Activated CD4-positive, alpha-beta T cell treated with anti-CD3 and anti-CD28 coated beads, Interleukin-10, Interleukin-2, amounts not matched to agents 100 ng/mL and 50 ng/mL, durations not matched to agents 16 hours and 8 hours (primary cell): Measurements from ENCODE around the gene COX6B2.
"Not testable (repeated sequence)": the region's sequence is repeated elsewhere in the genome, so short reads cannot be mapped to it uniquely, and the experiment has no call there.

Experiments used
- DNase-seq: peaks from one replicate; pipeline ENCODE4 v3.0.0-alpha.2; 2020

Gene COX6B2

GRCh38 chr19:55341171-55341588, 13.3 kb downstream of the COX6B2 start:
- peak; percentile 70 for DNase-seq

GRCh38 chr19:55340784-55341147, 13.8 kb downstream of the COX6B2 start:
- peak; percentile 26 for DNase-seq

- no peak for DNase-seq
Observed at GRCh38 chr19:55339889-55340783, 14.4 kb downstream of the COX6B2 start.

GRCh38 chr19:55339105-55339888, 15.2 kb downstream of the COX6B2 start, which contains the start of gene KMT5C:
KMT5C (plus strand) TSS chr19:55339876; CDS start chr19:55341937, 2,061 bp downstream.
- peak; percentile 100 for DNase-seq

GRCh38 chr19:55336101-55336500, 18.4 kb downstream of the COX6B2 start:
- DNase-seq: no peak

- no peak for DNase-seq
Observed at GRCh38 chr19:55333870-55334269, 20.6 kb downstream of the COX6B2 start.

GRCh38 chr19:55329791-55330190, 24.7 kb downstream of the COX6B2 start:
- DNase-seq: not testable (repeated sequence)

- DNase-seq: not testable (repeated sequence)
Observed at GRCh38 chr19:55328774-55329318, 25.7 kb downstream of the COX6B2 start.

GRCh38 chr19:55325172-55325571, 29.3 kb downstream of the COX6B2 start, which contains the start of gene TMEM150B:
TMEM150B (minus strand) TSS chr19:55325341; CDS start chr19:55321036, 4,305 bp downstream.
- DNase-seq: peak; percentile 22

- no peak for DNase-seq
Observed at GRCh38 chr19:55324662-55325061, 29.9 kb downstream of the COX6B2 start.

GRCh38 chr19:55322204-55322885, 32.2 kb downstream of the COX6B2 start:
- no peak for DNase-seq

GRCh38 chr19:55321466-55322137, 32.9 kb downstream of the COX6B2 start:
- no peak for DNase-seq

- no peak for DNase-seq
Observed at GRCh38 chr19:55320844-55321419, 33.6 kb downstream of the COX6B2 start.

- DNase-seq: no peak
Observed at GRCh38 chr19:55319785-55320184, 34.7 kb downstream of the COX6B2 start.

GRCh38 chr19:55316646-55317045, 37.9 kb downstream of the COX6B2 start:
- no peak for DNase-seq

GRCh38 chr19:55315956-55316525, 38.5 kb downstream of the COX6B2 start:
- DNase-seq: no peak

- DNase-seq: no peak
Observed at GRCh38 chr19:55314396-55314795, 40.1 kb downstream of the COX6B2 start.

GRCh38 chr19:55312621-55313512, 41.7 kb downstream of the COX6B2 start:
- no peak for DNase-seq

GRCh38 chr19:55311797-55312196, 42.7 kb downstream of the COX6B2 start:
- DNase-seq: no peak

GRCh38 chr19:55311397-55311796, 43.1 kb downstream of the COX6B2 start:
- DNase-seq: no peak
